Body of pancreas (tissue), 4 donors: ENCODE measurements around the gene ZNF469. TPM values are rescaled to one million over a fixed set of nuclear protein-coding genes. Genes with fewer than 3 reads are reported as not detected.
A peak's percentile ranks its signal among the peaks of the same experiment; 100 is the strongest.

Experiments
- ATAC-seq: fragments of 150-250 bp; one replicate; pipeline ENCODE4 v1.9.1; 2016
- DNase-seq, 4 donors: peaks; one replicate each; pipeline ENCODE4 v3.0.0-alpha.2; 2019
- H3K27ac ChIP-seq, 4 donors: fragments of 200-600 bp; sonication (generic); 1 replicate in 3 of 4; 2 replicates in 1 of 4; pipeline versions ENCODE4 v1.5.1 to v1.6.1; 2016 to 2019; ENCODE audit warnings: mild to moderate bottlenecking in 1 of 4, mixed read lengths in 1 of 4, moderate library complexity in 1 of 4
- H3K27me3 ChIP-seq, 2 donors: fragments of 200-600 bp; sonication (generic); one replicate each; pipeline ENCODE4 v1.6.0; 2016; ENCODE audit warnings: mild to moderate bottlenecking in 1 of 2
- H3K36me3 ChIP-seq, 2 donors: fragments of 200-600 bp; sonication (generic); replicated peaks in 1 of 2; 2 replicates each; pipeline ENCODE4 v1.5.1; 2016; ENCODE audit warnings: low read depth in 2 of 2; ENCODE audit not compliant: insufficient read depth in 1 of 2
- H3K4me1 ChIP-seq: fragments of 200-600 bp; sonication (generic); one replicate; pipeline ENCODE4 v1.6.0; 2016
- H3K4me3 ChIP-seq, 2 donors: fragments of 200-600 bp; sonication (generic); 1 replicate in 1 of 2; 2 replicates in 1 of 2; pipeline ENCODE4 v1.5.1; 2016 to 2019
- H3K9me3 ChIP-seq, 3 donors: fragments of 200-600 bp; sonication (generic); 1 replicate in 2 of 3; 2 replicates in 1 of 3; pipeline ENCODE4 v1.5.1; 2016
- POLR2A ChIP-seq, 3 donors: fragments of 450-650 bp; IDR thresholded peaks; one replicate each; pipeline ENCODE4 v1.6.1; 2016; ENCODE audit warnings: antibody characterized with exemption in 3 of 3, mild to moderate bottlenecking in 2 of 3
- WGBS, 2 donors: methylation state at CpG; one replicate each; pipeline ENCODE4 v1.1.5; 2017; 5-methylcytosine and 5-hydroxymethylcytosine counted together
- intact Hi-C: fragments of 100-400 bp; cut with DNase I; formaldehyde crosslinking; loops from one replicate; pipeline ENCODE4 v1.15.1; 2023
- total RNA-seq, 2 donors: library from RNA; depleted of rRNA; stranded (reverse); fragments of >200 nt; gene quantifications; one replicate each; pipeline ENCODE4 v1.1.0, GENCODE V29; 2016
- TF ChIP-seq, protein P1 (sequence below), 7 experiments: fragments of 450-650 bp in 4 of 7; fragments of 200-600 bp in 3 of 7; sonication (generic) in 3 of 7; IDR thresholded peaks; one replicate each; pipeline ENCODE4 v1.5.1; 2016 to 2019; ENCODE audit warnings: antibody characterized with exemption in 7 of 7

The ZNF469 gene
- total RNA-seq, 2 donors from 2014 or later: 0.99 to 1.0 TPM

DNA sequence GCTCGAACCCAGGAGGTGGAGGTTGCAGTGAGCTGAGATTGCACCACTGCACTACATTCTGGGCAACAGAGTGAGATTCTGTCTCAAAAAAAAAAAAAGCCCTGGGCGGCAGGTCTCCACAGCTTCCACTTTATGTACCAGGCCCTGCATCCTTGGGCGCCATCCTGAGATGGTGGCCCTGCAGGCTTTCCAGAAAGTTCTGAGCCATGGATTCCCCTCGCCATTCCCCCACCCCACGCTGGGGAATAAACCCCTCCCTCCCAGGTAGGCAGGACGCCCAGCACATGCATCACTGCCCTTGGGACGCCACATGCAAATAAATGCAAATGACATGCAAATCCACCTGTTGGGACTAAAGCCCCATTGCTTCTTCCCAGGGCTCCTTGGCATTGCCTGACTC, 13.8 kb upstream of the ZNF469 start:
- Histone ChIP-seq H3K36me3 (no peaks in the 10 kb centered on the region), H3K27ac (no peak overlapping the region), H3K4me3 (no peak overlapping the region), H3K9me3 (no peaks in the 10 kb centered on the region), H3K27me3 (no peaks in the 10 kb centered on the region), H3K4me1 (no peaks in the 10 kb centered on the region)
- DNase-seq (no peak), ATAC-seq (no peak)
- no peak for TF ChIP-seq POLR2A (IDR thresholded peaks at IDR 0.05)
- TF ChIP-seq, protein P1, sequence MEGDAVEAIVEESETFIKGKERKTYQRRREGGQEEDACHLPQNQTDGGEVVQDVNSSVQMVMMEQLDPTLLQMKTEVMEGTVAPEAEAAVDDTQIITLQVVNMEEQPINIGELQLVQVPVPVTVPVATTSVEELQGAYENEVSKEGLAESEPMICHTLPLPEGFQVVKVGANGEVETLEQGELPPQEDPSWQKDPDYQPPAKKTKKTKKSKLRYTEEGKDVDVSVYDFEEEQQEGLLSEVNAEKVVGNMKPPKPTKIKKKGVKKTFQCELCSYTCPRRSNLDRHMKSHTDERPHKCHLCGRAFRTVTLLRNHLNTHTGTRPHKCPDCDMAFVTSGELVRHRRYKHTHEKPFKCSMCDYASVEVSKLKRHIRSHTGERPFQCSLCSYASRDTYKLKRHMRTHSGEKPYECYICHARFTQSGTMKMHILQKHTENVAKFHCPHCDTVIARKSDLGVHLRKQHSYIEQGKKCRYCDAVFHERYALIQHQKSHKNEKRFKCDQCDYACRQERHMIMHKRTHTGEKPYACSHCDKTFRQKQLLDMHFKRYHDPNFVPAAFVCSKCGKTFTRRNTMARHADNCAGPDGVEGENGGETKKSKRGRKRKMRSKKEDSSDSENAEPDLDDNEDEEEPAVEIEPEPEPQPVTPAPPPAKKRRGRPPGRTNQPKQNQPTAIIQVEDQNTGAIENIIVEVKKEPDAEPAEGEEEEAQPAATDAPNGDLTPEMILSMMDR (IDR thresholded peaks at IDR 0.05): no peak
- intact Hi-C loops: no loop called here
- whole genome bisulfite sequencing, 2 donors: 83 to 84% methylated on average over 7 of the region's 7 CpGs

DNA sequence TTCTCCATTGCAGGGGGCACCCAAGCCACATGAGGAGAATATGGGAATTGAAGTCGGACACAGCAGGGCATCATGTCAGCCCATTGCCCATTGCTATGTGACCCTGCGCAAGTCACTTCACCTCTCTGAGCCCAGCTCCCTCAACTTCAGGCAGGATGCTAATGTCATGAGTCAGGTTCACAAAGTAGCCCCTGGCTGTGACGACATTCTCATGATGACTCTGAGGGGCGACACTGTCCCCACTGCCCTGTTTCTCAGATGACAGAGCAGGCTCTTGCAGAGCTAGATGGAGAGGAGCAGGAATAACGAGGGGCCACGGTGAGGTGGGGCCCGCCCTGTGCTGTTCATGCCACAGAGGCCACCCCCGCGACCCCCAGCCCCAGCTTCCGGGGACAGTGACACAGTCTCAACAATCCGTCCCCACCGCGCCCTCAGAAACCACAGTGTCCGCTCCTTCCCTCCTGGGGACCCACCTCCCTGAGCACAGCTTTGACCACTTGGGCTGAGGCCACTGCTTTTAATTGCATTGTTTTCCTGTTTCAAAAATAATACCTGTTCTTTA, 13.2 kb upstream of the ZNF469 start:
- WGBS, 2 donors: 69 to 83% methylated on average over 12 to 14 of the region's 14 CpGs

DNA sequence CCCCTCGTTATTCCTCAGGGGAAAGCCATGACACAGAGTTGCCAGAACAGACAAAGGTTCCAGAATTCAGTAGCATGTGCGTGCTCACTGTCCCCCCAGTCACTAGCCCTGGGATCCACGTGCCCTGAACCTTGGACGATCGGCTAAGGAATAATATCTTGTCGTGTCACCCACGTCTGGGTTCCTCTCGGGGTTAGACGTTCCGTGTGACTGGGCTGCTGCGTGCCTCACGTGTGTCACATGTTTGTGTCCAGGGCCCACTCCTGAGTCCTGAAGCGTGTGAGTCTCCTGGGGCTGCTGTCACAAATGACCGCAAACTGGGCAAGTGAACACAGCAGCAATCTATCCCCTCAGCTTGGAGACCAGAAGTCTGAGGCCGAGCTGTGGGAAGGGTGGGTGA, 12.4 kb upstream of the ZNF469 start:
- no peak for DNase-seq
- no peaks in the 10 kb centered on the region for H3K4me1 ChIP-seq
- H3K9me3 ChIP-seq: no peaks in the 10 kb centered on the region
- ATAC-seq: no peak
- H3K36me3 ChIP-seq: no peaks in the 10 kb centered on the region
- WGBS, 2 donors: 85 to 90% methylated on average over 9 to 15 of the region's 15 CpGs
- intact Hi-C loops: no loop called here
- H3K27me3 ChIP-seq: no peaks in the 10 kb centered on the region
- H3K4me3 ChIP-seq: no peak overlapping the region
- H3K27ac ChIP-seq: no peak overlapping the region
- TF ChIP-seq POLR2A (IDR thresholded peaks at IDR 0.05): no peak
- TF ChIP-seq, protein P1 (IDR thresholded peaks at IDR 0.05): no peak

More for the DNA sequence above, 13.2 kb upstream of the ZNF469 start:
- no peaks in the 10 kb centered on the region for H3K4me1 ChIP-seq
- intact Hi-C loops: no loop called here
- DNase-seq (no peak), ATAC-seq (no peak)
- H3K27ac ChIP-seq: no peak overlapping the region
- no peak overlapping the region for H3K4me3 ChIP-seq
- no peaks in the 10 kb centered on the region for H3K27me3 ChIP-seq
- H3K9me3 ChIP-seq: no peaks in the 10 kb centered on the region
- TF ChIP-seq POLR2A (IDR thresholded peaks at IDR 0.05): no peak
- TF ChIP-seq, protein P1 (IDR thresholded peaks at IDR 0.05): no peak
- no peaks in the 10 kb centered on the region for H3K36me3 ChIP-seq

DNA sequence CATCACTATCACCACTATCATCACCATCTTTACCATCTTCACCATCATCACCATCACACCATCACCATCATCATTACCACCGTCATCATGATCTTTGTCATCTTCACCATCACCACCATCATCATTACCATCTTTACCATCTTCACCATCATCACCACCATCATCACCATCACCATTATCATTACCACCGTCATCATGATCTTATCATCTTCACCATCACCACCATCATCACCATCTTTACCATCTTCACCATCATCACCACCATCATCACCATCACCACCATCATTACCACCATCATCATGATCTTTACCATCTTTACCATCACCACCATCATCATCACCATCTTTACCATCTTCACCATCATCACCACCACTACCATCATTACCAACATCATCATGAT, 10.2 kb upstream of the ZNF469 start:
- Histone ChIP-seq H3K27ac (no peak overlapping the region), H3K4me3 (no peak overlapping the region), H3K36me3 (no peaks in the 10 kb centered on the region), H3K27me3 (no peaks in the 10 kb centered on the region), H3K4me1 (no peaks in the 10 kb centered on the region), H3K9me3 (no peaks in the 10 kb centered on the region)
- DNase-seq: no peak
- TF ChIP-seq, protein P1 (IDR thresholded peaks at IDR 0.05): no peak
- TF ChIP-seq POLR2A (IDR thresholded peaks at IDR 0.05): no peak
- intact Hi-C loops: no loop called here
- WGBS, 2 donors: 85 to 88% methylated on average over 2 of the region's 2 CpGs
- no peak for ATAC-seq

DNA sequence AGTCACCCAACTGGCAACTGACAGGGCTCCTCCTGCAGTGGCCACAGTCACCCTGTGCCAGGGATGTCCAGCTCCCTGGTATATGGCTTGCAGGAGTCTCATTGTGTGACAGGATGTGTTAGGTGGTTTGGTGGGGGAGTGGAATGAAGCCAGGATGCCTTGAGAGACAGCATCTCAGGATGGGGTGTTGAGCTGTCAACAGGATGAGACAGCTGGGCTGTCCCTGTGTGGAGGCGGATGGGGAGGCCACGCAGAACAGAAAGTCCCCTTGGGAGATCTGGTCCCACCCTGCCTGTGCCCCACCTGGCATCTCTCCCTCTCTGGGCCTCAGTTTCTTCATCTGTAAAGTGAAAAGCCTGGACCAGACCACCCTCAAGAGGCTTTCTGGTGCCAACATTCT, 9.5 kb upstream of the ZNF469 start:
- peak in 1 of 4 donors; percentile 1 for DNase-seq
- H3K4me3 ChIP-seq: no peak overlapping the region
- WGBS, 2 donors: 83 to 88% methylated on average over 2 of the region's 2 CpGs
- no peaks in the 10 kb centered on the region for H3K36me3 ChIP-seq
- intact Hi-C loops: no loop called here
- H3K27ac ChIP-seq: no peak overlapping the region
- ATAC-seq: no peak
- H3K27me3 ChIP-seq: no peaks in the 10 kb centered on the region
- H3K4me1 ChIP-seq: no peaks in the 10 kb centered on the region
- TF ChIP-seq, protein P1 (IDR thresholded peaks at IDR 0.05): no peak
- TF ChIP-seq POLR2A (IDR thresholded peaks at IDR 0.05): no peak
- H3K9me3 ChIP-seq: no peaks in the 10 kb centered on the region
